Stimulated activated memory B cell treated with anti-CD40 and anti-IgM and Interleukin-4, amounts not matched to agents 10 μg/mL and 1 μg/mL and 100 μg/mL, for 72 hours (primary cell): ENCODE data around the gene DNM3.
A peak's percentile ranks its signal among the peaks of the same experiment; 100 is the strongest.

Experiments
- ATAC-seq: fragments of 150-1000 bp; cut with Tn5 transposase; 2 replicates; pipeline ENCODE4 v1.10.0; 2021
- H3K27ac Mint-ChIP-seq: one replicate; pipeline ENCODE4 v1.8.0; 2022; ENCODE audit warnings: mild to moderate bottlenecking, mixed read lengths
- H3K27me3 Mint-ChIP-seq: one replicate; pipeline ENCODE4 v1.8.0; 2022; ENCODE audit warnings: mixed read lengths
- H3K36me3 Mint-ChIP-seq: one replicate; pipeline ENCODE4 v1.8.0; 2022; ENCODE audit warnings: mixed read lengths
- H3K4me1 Mint-ChIP-seq: one replicate; pipeline ENCODE4 v1.8.0; 2022; ENCODE audit warnings: mixed read lengths
- H3K4me3 Mint-ChIP-seq: one replicate; pipeline ENCODE4 v1.8.0; 2022; ENCODE audit warnings: mild to moderate bottlenecking, moderate library complexity, mixed read lengths
- H3K9me3 Mint-ChIP-seq: one replicate; pipeline ENCODE4 v1.8.0; 2022; ENCODE audit warnings: mixed read lengths

The DNM3 gene

DNA sequence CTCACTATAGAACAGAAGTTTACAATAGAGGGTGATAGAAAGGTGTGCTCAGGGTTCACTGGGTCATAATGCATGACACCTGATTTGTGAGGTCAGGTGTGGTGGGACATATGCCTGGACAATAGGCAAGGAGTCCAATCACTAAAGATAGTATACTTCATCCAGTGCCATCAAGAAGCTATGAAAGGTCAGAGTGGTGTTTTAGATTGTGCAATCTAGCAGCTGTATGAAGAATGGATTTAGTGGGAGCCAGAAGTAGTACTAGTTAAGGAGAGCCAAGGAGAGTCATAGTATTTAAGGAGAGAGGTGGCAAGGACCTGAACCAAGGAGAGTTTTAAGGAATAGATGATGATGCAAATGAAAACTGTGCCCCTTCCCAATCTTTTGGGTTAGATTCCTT, 498.5 kb downstream of the DNM3 start:
- Mint-ChIP-seq H3K36me3 (no peaks in the 10 kb centered on the region), H3K9me3 (peaks cover 2% of the 10 kb centered on the region), H3K27me3 (no peaks in the 10 kb centered on the region), H3K27ac (peak overlapping the region; percentile 69), H3K4me3 (no peak overlapping the region), H3K4me1 (peaks cover 59% of the 10 kb centered on the region)
- no peak for ATAC-seq

DNA sequence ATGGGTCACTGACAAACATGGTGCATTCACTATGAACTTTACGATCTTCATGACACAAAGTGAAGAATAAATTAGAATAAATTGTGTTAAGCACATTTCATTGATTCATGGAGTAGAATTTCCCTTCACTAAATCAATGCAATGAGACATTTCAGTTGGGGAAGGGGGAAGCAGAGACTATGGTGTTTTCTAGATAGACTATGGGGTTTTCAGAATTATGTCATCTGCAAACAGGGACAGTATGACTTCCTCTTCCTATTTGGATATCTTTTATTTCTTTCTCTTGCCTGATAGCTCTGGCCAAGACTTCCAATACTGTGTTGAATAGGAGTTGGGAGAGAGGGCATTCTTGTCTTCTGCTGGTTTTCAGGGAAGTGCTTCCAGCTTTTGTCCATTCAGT, 499.2 kb downstream of the DNM3 start:
- peaks cover 64% of the 10 kb centered on the region for H3K4me1 Mint-ChIP-seq
- peak overlapping the region; percentile 69 for H3K27ac Mint-ChIP-seq
- peaks cover 2% of the 10 kb centered on the region for H3K9me3 Mint-ChIP-seq
- no peak overlapping the region for H3K4me3 Mint-ChIP-seq
- ATAC-seq: peak; percentile 58
- no peaks in the 10 kb centered on the region for H3K36me3 Mint-ChIP-seq
- H3K27me3 Mint-ChIP-seq: no peaks in the 10 kb centered on the region

DNA sequence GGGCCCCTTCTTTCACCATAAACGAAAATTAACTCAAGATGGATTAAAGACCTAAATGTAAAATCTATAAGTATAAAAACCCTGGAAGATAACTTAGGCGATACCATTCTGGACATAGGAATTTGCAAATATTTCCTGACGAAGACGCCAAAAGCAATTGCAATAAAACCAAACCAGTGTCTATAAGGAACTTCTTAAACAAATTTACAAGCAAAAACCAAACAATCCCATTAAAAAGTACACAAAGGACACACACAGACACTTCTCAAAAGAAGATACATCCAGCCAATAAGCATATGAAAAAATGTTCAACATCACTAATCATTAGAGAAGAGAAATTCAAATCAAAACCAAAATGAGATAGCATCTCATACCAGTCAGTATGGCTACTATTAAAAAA, 500.4 kb downstream of the DNM3 start:
- no peak for ATAC-seq
- Mint-ChIP-seq H3K4me1 (peaks cover 65% of the 10 kb centered on the region), H3K27ac (peak overlapping the region; percentile 91)

DNA sequence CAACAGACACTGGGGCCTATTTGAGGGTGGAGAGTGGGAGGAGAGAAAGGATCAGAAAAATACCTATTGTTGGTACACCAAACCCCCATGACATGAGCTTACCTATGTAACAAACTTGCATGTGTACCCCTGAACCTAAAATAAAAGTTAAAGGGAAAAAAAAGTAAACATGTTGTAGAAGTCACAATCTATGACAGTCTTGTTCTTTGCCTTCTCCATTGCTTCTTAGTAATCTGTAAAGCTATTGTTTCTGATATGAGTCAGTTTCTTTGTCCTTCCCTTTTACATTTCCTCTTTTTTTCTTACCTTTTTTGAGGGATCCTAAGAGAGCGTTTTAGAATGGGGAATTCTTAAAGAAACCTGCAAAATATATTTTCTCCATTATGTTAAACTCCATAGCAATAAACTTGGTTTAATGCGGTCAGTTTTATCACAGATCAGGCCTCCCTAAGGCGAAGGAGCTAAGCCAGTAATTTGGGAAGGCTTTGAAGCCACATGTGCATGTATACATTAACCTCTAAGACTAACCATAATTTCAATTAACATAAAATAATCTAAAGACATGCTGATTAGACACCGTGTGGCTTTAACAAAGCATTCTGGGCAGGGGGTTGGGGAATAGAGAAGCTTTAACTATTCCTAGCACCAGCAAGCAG, 501.4 kb downstream of the DNM3 start:
- Mint-ChIP-seq H3K27ac (peak overlapping the region; percentile 91), H3K27me3 (no peaks in the 10 kb centered on the region), H3K9me3 (peaks cover 12% of the 10 kb centered on the region), H3K4me1 (peaks cover 65% of the 10 kb centered on the region), H3K4me3 (peak overlapping the region; percentile 40), H3K36me3 (peaks cover 8% of the 10 kb centered on the region)
- peak; percentile 80 for ATAC-seq

More for the DNA sequence above, 500.4 kb downstream of the DNM3 start:
- Mint-ChIP-seq H3K27me3 (no peaks in the 10 kb centered on the region), H3K9me3 (peaks cover 6% of the 10 kb centered on the region), H3K36me3 (no peaks in the 10 kb centered on the region), H3K4me3 (no peak overlapping the region)

DNA sequence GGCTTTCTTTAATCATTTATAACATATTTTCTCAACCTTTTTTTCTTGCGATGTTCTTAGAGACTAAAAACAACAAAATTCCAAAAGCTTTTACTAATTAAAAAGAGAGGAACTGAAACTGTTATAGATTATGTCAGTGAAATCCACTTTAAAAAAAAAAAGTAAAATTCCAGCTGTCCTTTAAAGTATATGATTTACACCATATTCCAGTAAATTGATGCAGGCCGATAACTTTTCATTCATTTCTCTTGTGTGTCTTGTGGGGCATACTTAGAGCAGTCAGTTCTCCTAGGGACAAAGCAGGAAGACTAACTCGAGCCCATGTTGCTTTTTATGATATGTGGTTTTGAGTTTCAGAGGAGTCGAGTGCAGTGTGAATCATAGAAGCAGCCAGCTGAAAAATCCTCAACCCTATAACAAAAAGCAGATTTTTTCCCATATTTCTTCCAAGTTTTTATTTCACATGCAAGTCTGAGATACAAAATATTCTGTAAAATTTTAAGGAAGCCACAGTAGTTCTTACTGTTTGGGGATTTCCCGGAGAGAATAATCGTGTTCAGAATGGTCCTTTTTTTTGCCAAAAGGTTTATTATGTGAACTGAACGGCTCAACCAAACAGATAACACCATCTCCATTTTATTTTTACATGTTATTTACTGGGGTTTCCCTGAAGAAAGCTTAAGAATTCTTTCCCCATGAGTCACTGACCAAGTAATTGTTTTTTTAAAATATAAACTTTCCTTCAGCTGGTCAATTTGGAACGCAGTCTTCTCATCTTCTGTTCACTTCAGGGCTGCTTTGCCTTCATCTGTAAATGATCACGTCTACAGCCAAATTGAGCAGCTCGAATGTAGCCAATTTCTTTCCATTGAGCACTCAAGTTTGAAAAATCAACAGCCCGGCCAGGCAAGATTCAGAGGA, 502.2 kb downstream of the DNM3 start:
- peaks cover 15% of the 10 kb centered on the region for H3K36me3 Mint-ChIP-seq
- H3K4me1 Mint-ChIP-seq: peaks cover 61% of the 10 kb centered on the region
- H3K4me3 Mint-ChIP-seq: peak overlapping the region; percentile 56
- ATAC-seq: peak; percentile 45
- H3K27me3 Mint-ChIP-seq: no peaks in the 10 kb centered on the region
- H3K27ac Mint-ChIP-seq: peak overlapping the region; percentile 91
- peaks cover 17% of the 10 kb centered on the region for H3K9me3 Mint-ChIP-seq

DNA sequence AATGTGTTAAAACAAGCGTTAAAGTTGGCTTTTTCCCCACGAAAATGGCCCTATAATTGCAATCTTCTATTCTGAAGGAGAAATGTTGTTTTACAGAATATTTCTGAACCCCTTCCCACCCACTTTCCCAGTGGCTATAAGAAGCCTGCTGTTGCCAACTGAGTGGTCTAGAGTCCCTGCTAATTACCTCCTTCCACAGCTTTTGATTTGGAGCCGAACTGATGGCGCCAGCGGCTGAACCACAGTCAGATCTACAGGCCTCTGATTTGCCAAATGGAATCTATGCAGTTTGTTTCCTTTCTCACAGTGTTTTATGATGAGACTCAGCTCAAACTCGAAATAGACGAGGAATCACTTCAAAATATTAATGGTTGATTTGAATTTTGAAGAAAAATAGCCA, 503.1 kb downstream of the DNM3 start:
- H3K4me3 Mint-ChIP-seq: no peak overlapping the region
- peaks cover 56% of the 10 kb centered on the region for H3K4me1 Mint-ChIP-seq
- no peak for ATAC-seq
- H3K27me3 Mint-ChIP-seq: no peaks in the 10 kb centered on the region
- peaks cover 15% of the 10 kb centered on the region for H3K36me3 Mint-ChIP-seq
- peaks cover 17% of the 10 kb centered on the region for H3K9me3 Mint-ChIP-seq
- H3K27ac Mint-ChIP-seq: peak overlapping the region; percentile 91

DNA sequence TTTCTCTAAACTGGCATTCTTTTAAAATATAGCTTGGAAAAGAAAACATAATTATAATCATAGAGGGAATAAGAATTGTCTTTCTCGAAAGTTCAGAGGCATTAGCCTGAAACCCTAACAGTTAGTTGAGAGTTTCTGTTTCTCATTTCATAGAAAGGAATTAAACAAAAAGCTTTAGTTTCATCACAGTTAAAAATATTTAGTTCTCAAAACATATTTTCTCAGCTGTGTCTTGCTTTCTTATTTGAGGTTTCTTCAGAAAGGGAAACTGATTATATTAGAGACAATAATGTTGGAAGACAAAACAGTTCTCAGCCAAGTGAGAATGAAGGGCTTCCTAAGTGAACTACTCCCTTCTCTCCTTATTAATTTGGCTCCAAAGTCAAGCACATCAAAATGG, 503.8 kb downstream of the DNM3 start:
- Mint-ChIP-seq H3K36me3 (peaks cover 15% of the 10 kb centered on the region), H3K9me3 (peaks cover 15% of the 10 kb centered on the region), H3K27me3 (no peaks in the 10 kb centered on the region), H3K27ac (peak overlapping the region; percentile 91), H3K4me3 (no peak overlapping the region), H3K4me1 (peaks cover 51% of the 10 kb centered on the region)
- ATAC-seq: no peak

DNA sequence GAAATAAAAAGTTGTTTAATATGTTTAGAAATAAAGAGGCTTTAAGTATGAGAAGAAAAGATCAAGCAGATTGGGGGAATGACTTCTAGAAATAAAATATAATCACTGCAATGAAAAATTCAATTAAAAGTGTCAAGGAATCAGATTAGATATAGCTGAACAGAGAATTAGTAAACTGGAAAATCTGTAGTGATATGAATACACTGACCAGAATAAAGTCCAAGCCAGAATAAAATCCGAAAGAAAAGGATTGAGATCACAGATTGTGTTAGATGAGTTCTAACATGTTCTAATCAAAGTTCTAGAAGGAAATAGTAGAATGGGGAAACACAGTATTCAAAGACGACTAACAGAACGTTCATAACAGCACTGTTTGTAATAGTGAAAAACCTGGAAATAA, 506.1 kb downstream of the DNM3 start:
- peaks cover 15% of the 10 kb centered on the region for H3K9me3 Mint-ChIP-seq
- H3K4me3 Mint-ChIP-seq: no peak overlapping the region
- no peak overlapping the region for H3K27ac Mint-ChIP-seq
- H3K4me1 Mint-ChIP-seq: peaks cover 40% of the 10 kb centered on the region
- H3K36me3 Mint-ChIP-seq: peaks cover 15% of the 10 kb centered on the region
- ATAC-seq: no peak
- H3K27me3 Mint-ChIP-seq: no peaks in the 10 kb centered on the region

DNA sequence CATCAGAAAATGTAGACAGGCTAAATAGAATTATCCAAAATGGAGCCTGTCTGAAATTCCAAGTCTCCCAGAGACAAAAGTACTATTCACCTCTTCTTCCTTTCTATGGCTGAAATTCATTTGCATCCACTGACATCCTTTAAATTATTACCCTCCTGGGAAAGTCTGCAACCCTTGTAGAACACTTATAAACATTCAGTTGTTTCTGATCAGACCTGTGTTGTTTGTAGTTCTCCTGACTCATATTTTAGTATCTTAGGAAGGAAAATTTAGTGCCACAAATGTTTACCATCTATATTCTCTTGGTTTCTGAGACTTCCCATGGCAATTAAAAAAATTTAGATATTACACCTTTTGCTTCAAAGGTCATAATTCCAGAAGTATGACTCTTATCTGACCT, 509.6 kb downstream of the DNM3 start:
- H3K27ac Mint-ChIP-seq: peak overlapping the region; percentile 53
- ATAC-seq: no peak
- H3K4me3 Mint-ChIP-seq: no peak overlapping the region
- peaks cover 20% of the 10 kb centered on the region for H3K36me3 Mint-ChIP-seq
- no peaks in the 10 kb centered on the region for H3K27me3 Mint-ChIP-seq
- peaks cover 18% of the 10 kb centered on the region for H3K9me3 Mint-ChIP-seq
- peaks cover 45% of the 10 kb centered on the region for H3K4me1 Mint-ChIP-seq

DNA sequence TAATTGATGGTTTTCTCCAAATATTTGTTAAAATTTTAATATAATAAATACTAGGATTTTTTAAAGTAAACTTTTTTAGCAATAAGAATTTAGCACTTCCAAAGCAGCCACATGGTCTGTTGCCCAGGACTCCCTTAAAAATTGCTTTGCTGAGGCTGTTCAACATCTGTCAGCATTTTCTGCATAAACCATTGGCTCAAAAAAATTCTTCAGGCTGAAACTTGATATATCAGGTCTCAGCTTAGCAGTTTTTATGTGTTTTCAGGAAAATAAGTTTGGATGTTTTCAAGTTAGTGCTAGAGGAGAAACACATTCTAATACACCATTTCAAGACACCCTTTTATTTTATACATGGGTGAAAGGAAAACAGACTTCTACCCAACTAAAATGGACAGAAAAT, 510.0 kb downstream of the DNM3 start:
- Mint-ChIP-seq H3K4me3 (no peak overlapping the region), H3K9me3 (peaks cover 14% of the 10 kb centered on the region), H3K36me3 (peaks cover 20% of the 10 kb centered on the region), H3K27ac (peak overlapping the region; percentile 53), H3K27me3 (no peaks in the 10 kb centered on the region), H3K4me1 (peaks cover 50% of the 10 kb centered on the region)
- no peak for ATAC-seq

DNA sequence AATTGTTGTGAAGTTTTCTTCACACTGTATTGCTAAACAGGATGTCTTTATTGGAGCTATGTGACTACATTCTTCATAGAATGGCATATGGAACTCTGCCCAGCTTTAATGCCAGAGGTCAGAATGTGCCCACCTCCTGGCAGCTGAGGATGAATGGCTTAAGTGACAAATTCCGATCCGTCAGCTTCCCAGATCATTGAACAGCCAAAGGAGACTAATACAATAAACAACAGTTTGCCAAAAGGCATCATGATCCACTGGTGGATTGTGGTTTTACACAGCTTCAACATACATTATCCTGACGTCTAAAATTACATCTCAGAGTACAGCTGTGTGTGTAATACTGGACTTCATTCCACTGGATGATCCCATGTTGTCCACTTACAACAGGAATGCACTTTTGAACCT, 510.5 kb downstream of the DNM3 start:
- Mint-ChIP-seq H3K4me3 (no peak overlapping the region), H3K36me3 (peaks cover 20% of the 10 kb centered on the region), H3K27ac (no peak overlapping the region), H3K27me3 (no peaks in the 10 kb centered on the region), H3K4me1 (peaks cover 54% of the 10 kb centered on the region), H3K9me3 (peaks cover 14% of the 10 kb centered on the region)
- no peak for ATAC-seq

DNA sequence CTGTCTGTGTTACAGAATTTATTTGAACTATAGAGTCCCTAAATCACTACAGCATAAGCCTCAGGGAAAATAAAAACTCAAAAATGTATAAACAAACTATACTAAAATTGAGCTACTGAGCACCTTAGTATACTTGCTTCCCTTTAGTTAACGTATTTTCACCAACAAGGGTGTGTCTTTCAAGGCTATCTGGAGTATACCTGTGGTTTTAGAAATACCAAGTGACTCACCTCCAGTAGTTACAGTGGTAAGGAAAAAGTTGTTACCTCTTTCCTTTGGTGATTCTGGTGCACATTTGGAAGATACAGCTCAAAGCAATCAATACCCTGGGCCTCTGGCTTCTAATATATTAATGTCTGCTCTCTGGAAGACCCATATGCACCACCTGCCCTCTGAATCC, 511.1 kb downstream of the DNM3 start:
- H3K4me1 Mint-ChIP-seq: peaks cover 60% of the 10 kb centered on the region

DNA sequence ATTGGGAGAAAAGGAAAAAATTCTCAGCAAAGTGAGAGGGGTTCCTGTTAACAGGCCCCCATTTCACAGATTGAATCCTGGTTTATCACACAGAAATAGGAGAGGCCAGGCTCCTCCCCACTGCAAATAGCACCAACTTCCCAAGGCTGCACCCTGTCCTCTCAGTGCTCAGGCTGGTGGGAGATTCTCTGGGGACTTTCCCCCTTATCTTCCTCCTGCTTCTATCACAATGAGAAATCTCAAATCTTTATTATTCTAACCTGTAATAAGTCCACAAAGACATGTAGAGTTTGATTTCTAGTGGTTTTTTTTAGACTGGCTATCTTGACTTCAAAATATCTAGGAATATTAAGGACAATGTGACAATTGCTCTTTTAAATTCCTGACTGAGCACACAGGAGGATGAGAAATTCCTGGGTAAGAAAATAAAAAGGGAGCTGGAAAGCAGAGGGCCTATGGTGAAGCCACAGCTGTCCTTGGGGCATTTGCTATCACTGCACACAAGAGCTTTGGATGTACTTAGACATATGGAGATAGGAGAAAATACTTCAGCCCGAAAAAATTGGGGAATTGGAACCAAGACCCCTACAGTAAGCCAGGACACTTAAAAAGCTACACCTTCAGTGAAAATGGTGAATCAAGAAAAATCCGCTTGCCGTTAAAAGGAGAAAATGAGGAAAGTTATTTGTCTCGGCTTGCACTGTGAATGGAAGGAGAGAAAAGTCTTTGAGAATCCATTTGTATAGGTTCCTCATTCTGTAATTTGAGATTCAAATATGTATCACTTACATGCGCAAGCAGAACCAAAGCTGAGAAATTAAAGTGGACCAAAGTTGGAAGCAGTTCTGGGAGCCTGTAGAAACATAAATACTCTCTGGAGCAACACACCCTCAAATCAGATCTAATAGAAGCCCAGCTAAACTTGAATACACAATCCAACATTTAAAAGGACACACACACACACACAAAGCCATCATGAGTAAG, 513.3 kb downstream of the DNM3 start:
- H3K9me3 Mint-ChIP-seq: peaks cover 4% of the 10 kb centered on the region
- no peak for ATAC-seq
- peak overlapping the region; percentile 68 for H3K4me3 Mint-ChIP-seq
- H3K4me1 Mint-ChIP-seq: peaks cover 79% of the 10 kb centered on the region
- no peaks in the 10 kb centered on the region for H3K27me3 Mint-ChIP-seq
- H3K36me3 Mint-ChIP-seq: peaks cover 5% of the 10 kb centered on the region
- peak overlapping the region; percentile 95 for H3K27ac Mint-ChIP-seq

More for the DNA sequence above, 511.1 kb downstream of the DNM3 start:
- no peak for ATAC-seq
- peaks cover 15% of the 10 kb centered on the region for H3K36me3 Mint-ChIP-seq
- peak overlapping the region; percentile 95 for H3K27ac Mint-ChIP-seq
- H3K27me3 Mint-ChIP-seq: no peaks in the 10 kb centered on the region
- peaks cover 11% of the 10 kb centered on the region for H3K9me3 Mint-ChIP-seq
- no peak overlapping the region for H3K4me3 Mint-ChIP-seq

DNA sequence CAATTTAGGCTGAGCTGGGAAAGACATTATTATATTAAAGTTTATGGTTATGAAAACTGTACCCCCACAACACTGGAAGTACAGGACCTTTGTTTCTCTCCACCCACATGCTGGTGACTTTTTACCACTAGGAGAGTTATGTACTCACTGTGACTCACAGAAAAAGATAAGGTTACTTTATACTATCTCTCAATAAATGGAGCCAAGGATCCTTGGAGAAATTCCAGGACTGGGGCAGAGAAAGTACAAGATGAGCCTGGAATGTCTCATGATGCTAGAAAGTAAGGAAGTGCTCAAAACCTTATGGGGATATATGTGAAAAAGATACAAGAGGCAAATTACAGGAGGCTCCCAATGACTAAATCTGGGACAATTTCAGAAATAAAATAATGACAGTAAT, 515.3 kb downstream of the DNM3 start:
- peaks cover 5% of the 10 kb centered on the region for H3K36me3 Mint-ChIP-seq
- ATAC-seq: no peak
- peaks cover 4% of the 10 kb centered on the region for H3K9me3 Mint-ChIP-seq
- no peak overlapping the region for H3K4me3 Mint-ChIP-seq
- peak overlapping the region; percentile 95 for H3K27ac Mint-ChIP-seq
- H3K4me1 Mint-ChIP-seq: peaks cover 68% of the 10 kb centered on the region
- no peaks in the 10 kb centered on the region for H3K27me3 Mint-ChIP-seq
